Lung (tissue), 12 donors: ENCODE data around the gene CTTNBP2. TPM values are rescaled to one million over a fixed set of nuclear protein-coding genes. Genes with fewer than 3 reads are reported as not detected.

Experiments used
- ATAC-seq: fragments of 200-7000 bp; cut with Tn5 transposase; one replicate; pipeline ENCODE4 v1.9.1; 2020; ENCODE audit warnings: moderate number of reproducible peaks; ENCODE audit not compliant: insufficient read depth, low FRiP score
- DNase-seq, 3 donors: peaks; one replicate each; pipeline ENCODE4 v3.0.0-alpha.2; 2013 to 2017
- H3K27ac ChIP-seq, 2 donors: one replicate each; pipeline ENCODE4 v1.5.1; 2013; ENCODE audit warnings: mild to moderate bottlenecking in 2 of 2, moderate library complexity in 2 of 2, control low read depth in 1 of 2, inconsistent platforms in 1 of 2, low read depth in 1 of 2, low read length in 1 of 2
- H3K27me3 ChIP-seq, 3 donors: one replicate each; pipeline ENCODE4 v1.5.1; 2013; ENCODE audit warnings: low read length in 2 of 3; ENCODE audit not compliant: control insufficient read depth in 3 of 3, insufficient read depth in 3 of 3
- H3K36me3 ChIP-seq, 4 donors: one replicate each; pipeline ENCODE4 v1.5.1; 2013; ENCODE audit warnings: low read length in 4 of 4, mild to moderate bottlenecking in 1 of 4, moderate library complexity in 1 of 4; ENCODE audit not compliant: control insufficient read depth in 4 of 4, insufficient read depth in 4 of 4
- H3K4me1 ChIP-seq, 5 donors: one replicate each; pipeline ENCODE4 v1.5.1; 2013; ENCODE audit warnings: low read length in 5 of 5, mild to moderate bottlenecking in 2 of 5, moderate library complexity in 1 of 5; ENCODE audit not compliant: control insufficient read depth in 5 of 5, insufficient read depth in 5 of 5
- H3K4me3 ChIP-seq: one replicate; pipeline ENCODE4 v1.5.1; 2013; ENCODE audit warnings: mild to moderate bottlenecking, control low read depth, moderate library complexity
- H3K9ac ChIP-seq, 2 donors: one replicate each; pipeline ENCODE4 v1.5.1; 2013; ENCODE audit warnings: low read length in 2 of 2, control low read depth in 1 of 2; ENCODE audit not compliant: insufficient read depth in 1 of 2
- H3K9me3 ChIP-seq, 4 donors: one replicate each; pipeline ENCODE4 v1.5.1; 2013; ENCODE audit warnings: low read length in 3 of 4, mild to moderate bottlenecking in 1 of 4, moderate library complexity in 1 of 4; ENCODE audit not compliant: control insufficient read depth in 4 of 4, insufficient read depth in 3 of 4
- CTCF ChIP-seq: IDR thresholded peaks from 2 replicates; pipeline ENCODE4 v1.5.1; 2012; ENCODE audit warnings: mild to moderate bottlenecking; ENCODE audit errors: control extremely low read depth, extremely low read depth
- WGBS, 2 donors: extraction: QIAGEN DNeasy Blood & Tissue Kit; methylation state at CpG; one replicate each; pipeline ENCODE4 v1.1.7; 2013; 5-methylcytosine and 5-hydroxymethylcytosine counted together
- polyA plus RNA-seq, 2 donors: library from polyadenylated mRNA; stranded (reverse); fragments of 200-250 nt; gene quantifications; one replicate each; pipeline ENCODE4 v1.2.1, GENCODE V29; 2013
- total RNA-seq, 2 donors: library from RNA; depleted of rRNA in 1 of 2; stranded (reverse); fragments of >200 nt in 1 of 2; gene quantifications; one replicate each; pipeline ENCODE4 v1.2.1, GENCODE V29; 2014 to 2021
- donor health status: control.
- donor health status: control.
- donor health status: Bipolar disorder and iron deficiency.
- donor health status: healthy.
- donor health status: DM: yes; HTN: yes; CAD: no.

Gene CTTNBP2
- total and polyA plus RNA-seq, 4 donors = 0.63 to 15.4 (median 2.4) TPM

GRCh38 chr7:117808341-117808757, 64.9 kb downstream of the CTTNBP2 start:
- no peaks in the 10 kb centered on the region for H3K36me3 ChIP-seq
- 62 to 81% methylated on average over 7 of the region's 7 CpGs for WGBS, 2 donors
- no peak for TF ChIP-seq CTCF
- H3K9me3 ChIP-seq = no peaks in the 10 kb centered on the region
- DNase-seq = peak in 1 of 3 donors; percentile 50
- no peak overlapping the region for H3K4me3 ChIP-seq
- ATAC-seq = peak; percentile 81
- H3K4me1 ChIP-seq = peaks cover 0 to 20% (median 11%) of the 10 kb centered on the region in 5 donors
- H3K27me3 ChIP-seq = no peaks in the 10 kb centered on the region
- H3K9ac ChIP-seq = no peak overlapping the region
- no peak overlapping the region for H3K27ac ChIP-seq

- no peak for TF ChIP-seq CTCF
These were observed 65.6 kb downstream of the CTTNBP2 start for GRCh38 chr7:117807676-117808075.

GRCh38 chr7:117806011-117806410, 67.2 kb downstream of the CTTNBP2 start:
- TF ChIP-seq CTCF = no peak
- H3K27ac ChIP-seq = no peak overlapping the region
- H3K9me3 ChIP-seq = no peaks in the 10 kb centered on the region
- ATAC-seq (no peak), DNase-seq (no peak)
- H3K4me3 ChIP-seq = no peak overlapping the region
- WGBS, 2 donors = 93 to 97% methylated on average over 5 of the region's 5 CpGs
- H3K27me3 ChIP-seq = no peaks in the 10 kb centered on the region
- H3K4me1 ChIP-seq = peaks cover 0 to 20% (median 11%) of the 10 kb centered on the region in 5 donors
- no peak overlapping the region for H3K9ac ChIP-seq
- H3K36me3 ChIP-seq = no peaks in the 10 kb centered on the region

More at GRCh38 chr7:117807676-117808075, 65.6 kb downstream of the CTTNBP2 start:
- ATAC-seq = no peak
- H3K27me3 ChIP-seq = no peaks in the 10 kb centered on the region
- H3K9me3 ChIP-seq = no peaks in the 10 kb centered on the region
- H3K9ac ChIP-seq = no peak overlapping the region
- H3K36me3 ChIP-seq = no peaks in the 10 kb centered on the region
- DNase-seq = no peak
- no peak overlapping the region for H3K4me3 ChIP-seq
- peaks cover 0 to 20% (median 11%) of the 10 kb centered on the region in 5 donors for H3K4me1 ChIP-seq
- no peak overlapping the region for H3K27ac ChIP-seq
- WGBS, 2 donors = 88 to 98% methylated on average over 3 of the region's 3 CpGs

GRCh38 chr7:117805241-117805640, 68.0 kb downstream of the CTTNBP2 start:
- Histone ChIP-seq H3K27ac (no peak overlapping the region), H3K4me3 (no peak overlapping the region), H3K9me3 (no peaks in the 10 kb centered on the region), H3K36me3 (no peaks in the 10 kb centered on the region), H3K27me3 (no peaks in the 10 kb centered on the region), H3K4me1 (peaks cover 0 to 20% (median 11%) of the 10 kb centered on the region in 5 donors), H3K9ac (no peak overlapping the region)
- 71 to 75% methylated on average over 3 of the region's 3 CpGs for WGBS, 2 donors
- DNase-seq (peak in 2 of 3 donors; percentile 35 to 71), ATAC-seq (no peak)
- TF ChIP-seq CTCF = no peak
